A673 (cell line): ENCODE measurements around the gene HDAC4.

Experiments used
- EZH2 ChIP-seq: fragments of 200-600 bp; sonication (generic); IDR thresholded peaks from 2 replicates; pipeline ENCODE4 v1.6.1; 2017; ENCODE audit warnings: borderline replicate concordance, low read depth, mild to moderate bottlenecking, mixed read lengths, antibody characterized with exemption, low read length; ENCODE audit not compliant: poor library complexity, severe bottlenecking
- TF ChIP-seq, protein P1 (sequence below): fragments of 300-800, 200-600 bp; sonication (generic); conservative IDR thresholded peaks from 2 replicates; pipeline ENCODE4 v1.5.1; 2017; ENCODE audit warnings: low read depth, mild to moderate bottlenecking, antibody characterized with exemption, low read length, moderate library complexity, mixed read lengths

- TF ChIP-seq, protein P1, sequence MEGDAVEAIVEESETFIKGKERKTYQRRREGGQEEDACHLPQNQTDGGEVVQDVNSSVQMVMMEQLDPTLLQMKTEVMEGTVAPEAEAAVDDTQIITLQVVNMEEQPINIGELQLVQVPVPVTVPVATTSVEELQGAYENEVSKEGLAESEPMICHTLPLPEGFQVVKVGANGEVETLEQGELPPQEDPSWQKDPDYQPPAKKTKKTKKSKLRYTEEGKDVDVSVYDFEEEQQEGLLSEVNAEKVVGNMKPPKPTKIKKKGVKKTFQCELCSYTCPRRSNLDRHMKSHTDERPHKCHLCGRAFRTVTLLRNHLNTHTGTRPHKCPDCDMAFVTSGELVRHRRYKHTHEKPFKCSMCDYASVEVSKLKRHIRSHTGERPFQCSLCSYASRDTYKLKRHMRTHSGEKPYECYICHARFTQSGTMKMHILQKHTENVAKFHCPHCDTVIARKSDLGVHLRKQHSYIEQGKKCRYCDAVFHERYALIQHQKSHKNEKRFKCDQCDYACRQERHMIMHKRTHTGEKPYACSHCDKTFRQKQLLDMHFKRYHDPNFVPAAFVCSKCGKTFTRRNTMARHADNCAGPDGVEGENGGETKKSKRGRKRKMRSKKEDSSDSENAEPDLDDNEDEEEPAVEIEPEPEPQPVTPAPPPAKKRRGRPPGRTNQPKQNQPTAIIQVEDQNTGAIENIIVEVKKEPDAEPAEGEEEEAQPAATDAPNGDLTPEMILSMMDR: no peak
- TF ChIP-seq EZH2: no peak
Measured at GRCh38 chr2:239256350-239256743, 144.5 kb downstream of the HDAC4 start.
